GM12801 (cell line): ENCODE measurements around the gene STK25.

ENCODE experiments used
- CTCF ChIP-seq: IDR thresholded peaks from one replicate; pipeline ENCODE4 v1.5.1; 2011; ENCODE audit warnings: control low read depth; ENCODE audit not compliant: insufficient read length; ENCODE audit errors: extremely low read depth

STK25 gene

DNA sequence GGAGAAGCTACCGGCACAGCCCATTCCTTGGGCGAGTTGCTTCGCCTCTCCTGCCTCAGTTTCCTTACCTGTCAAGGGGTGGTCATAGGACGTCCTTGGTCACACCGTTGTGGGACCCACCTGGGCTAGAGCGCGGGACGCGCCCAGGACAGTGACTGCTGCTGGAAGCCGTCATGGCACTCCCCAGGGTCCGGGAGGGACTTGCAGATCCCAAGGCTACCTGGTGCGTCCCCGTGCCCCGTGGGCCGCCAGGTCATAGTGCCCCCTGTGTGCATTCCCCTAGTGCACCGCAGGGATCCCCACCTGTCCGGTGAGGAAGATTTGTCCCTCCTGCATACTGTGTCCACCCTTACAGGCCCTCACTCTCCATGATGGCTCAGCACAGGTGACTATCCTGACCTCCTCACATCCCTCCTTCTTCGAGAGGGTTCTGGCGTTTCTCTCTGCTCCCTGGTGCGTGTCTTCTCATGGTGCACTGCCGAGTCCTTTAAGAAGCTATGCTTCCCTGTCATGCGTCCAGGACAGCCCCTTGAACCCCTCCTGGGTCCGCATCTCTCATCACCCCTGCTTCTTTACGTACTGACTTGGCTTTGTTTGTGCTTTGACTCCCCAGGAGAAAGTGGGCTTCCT lies 886 bp upstream of the STK25 start:
- TF ChIP-seq CTCF: no peak

DNA sequence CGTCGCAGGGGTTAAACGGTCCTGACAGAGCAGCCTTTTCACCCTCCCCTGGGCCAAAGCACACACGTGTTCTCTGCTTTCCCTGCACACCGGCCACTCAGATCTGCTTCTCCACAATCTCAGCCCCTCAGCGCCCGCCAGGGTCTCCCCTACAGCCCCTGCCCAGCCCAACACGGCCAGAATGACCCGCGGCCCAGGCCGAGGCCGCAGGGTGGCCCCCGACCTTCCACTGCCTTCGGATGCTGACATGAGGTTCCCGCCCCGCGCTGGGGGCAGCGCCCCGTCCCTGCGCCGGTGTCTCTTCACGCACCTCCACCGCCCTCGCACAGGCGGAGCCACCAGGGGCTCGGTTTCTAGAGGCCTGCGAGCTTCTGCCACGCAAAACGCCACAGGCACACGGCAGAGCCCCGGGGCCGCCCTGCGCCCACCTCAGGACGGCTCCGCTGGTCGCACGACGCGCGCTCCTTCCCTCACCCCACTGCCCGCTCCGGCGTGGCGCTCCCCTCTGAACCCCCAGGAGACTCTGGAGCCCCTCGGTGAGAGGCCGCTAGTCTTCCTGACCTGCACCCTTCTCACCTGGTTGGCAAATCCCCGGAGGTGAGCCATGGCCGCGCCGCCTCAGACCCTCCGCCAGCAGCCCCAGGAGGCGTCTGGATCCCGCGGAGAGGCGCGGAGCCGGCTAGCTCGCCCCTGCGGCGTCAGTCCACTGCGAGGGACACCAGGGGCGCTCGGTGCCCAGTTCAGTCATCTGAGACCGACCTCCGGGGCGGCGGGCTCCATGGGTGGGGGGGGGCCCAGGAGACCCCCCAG lies 749 bp downstream of the STK25 start:
- no peak for TF ChIP-seq CTCF

DNA sequence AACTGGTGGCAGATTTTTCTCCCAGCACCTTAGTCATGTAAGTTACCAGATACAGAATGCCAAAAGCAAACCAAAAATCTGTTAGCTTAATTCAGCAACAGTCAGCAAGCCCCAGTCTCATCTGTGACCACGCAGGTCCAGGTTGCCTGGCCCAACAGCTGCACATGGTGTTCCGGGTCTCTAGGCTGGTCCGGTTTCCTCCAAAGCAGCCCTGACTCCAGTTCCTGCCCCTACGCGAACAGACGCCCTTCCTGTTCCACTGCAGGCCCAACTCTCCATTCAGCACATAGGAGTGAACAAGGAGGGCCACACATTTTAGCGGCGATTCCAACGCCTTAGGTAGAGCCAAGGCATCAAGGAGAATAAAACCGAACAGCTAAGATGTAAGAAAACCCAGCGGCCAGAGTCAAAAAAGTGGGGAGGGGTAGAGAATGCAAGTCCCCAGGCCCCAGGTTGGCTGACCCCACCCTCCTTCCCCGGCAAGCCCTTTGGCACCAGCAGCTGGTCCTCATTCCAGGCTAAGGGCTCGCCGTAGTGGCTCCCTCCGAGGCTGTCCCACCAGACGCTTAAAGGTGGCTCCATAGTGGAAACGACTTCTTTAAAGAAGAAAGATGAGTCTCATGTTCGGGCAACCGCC lies 1.5 kb downstream of the STK25 start:
- TF ChIP-seq CTCF: no peak

DNA sequence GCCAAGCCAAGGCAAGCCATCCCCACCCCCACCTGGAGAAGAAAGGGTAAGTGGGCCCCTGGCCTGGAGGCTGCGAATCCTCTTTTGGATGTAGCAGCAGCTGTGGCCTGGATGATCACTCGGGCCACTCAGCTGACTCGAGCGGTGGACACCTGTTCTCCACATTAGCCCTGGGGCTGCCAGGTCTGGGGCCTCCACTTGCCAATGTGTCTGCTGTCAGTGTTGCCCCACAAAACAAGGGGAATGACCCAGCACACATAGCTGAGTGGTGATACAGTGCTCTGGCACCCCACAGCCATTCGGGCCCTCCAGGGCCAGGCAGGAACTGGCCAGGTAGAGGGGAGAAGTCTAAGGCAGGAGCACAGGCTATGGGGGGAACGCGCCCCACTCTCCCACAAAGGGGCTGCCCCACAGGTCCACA lies 2.6 kb downstream of the STK25 start:
- TF ChIP-seq CTCF: no peak

DNA sequence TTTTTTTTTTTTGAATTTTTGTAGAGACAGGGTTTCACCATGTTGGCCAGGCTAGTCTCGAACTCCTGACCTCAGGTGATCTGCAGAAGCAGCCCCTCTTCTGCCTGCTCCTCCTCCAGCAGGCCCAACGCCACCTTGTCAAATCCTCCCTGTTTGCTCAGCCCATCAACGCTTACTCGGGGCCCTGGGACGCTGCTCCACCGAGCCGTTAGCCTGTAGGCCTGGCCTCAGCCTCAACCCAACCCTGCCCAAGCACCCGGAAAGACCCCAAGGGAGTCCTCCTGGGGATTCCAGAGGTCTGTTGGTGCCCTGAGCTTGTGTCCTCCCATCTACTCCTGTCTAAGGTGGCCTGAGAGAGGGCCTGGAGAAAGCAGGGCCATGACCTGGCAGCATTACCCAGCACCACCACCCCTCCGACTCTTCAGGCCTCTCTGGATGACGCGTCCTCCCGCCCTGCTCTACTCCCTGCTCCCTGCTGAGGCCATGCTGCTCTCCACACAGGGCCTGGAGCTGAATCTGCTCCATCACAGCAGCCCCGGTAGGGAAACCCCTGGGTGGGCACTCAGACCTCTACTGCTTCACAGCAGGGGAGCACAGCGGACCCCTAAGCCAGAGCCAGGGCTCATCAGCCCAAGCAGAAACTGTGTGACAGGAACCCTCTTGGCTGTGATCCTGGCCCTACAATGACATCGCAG lies 3.2 kb downstream of the STK25 start:
- no peak for TF ChIP-seq CTCF

GRCh38 chr2:241503776-241504392 lies 4.5 kb downstream of the STK25 start:
- TF ChIP-seq CTCF: no peak

DNA sequence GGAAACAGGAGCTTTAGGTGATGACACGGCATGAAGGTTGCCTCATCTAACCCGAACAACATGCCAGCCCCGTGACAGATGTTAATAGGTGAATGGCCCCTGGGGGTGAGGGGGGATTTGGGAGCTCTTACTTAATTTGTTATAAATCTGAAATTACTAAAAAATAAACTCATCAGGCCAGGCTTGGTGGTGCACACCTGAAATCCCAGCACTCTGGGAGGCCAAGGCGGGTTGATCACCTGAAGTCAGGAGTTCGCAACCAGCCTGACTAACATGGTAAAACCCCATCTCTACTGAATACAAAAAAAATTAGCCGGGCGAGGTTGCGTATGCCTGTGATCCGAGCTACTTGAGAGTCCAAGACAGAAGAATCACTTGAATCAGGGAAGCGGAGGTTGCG lies 6.1 kb downstream of the STK25 start:
- TF ChIP-seq CTCF: no peak
